HCT116 (cell line): ENCODE results near the gene RNF8. TPM values are rescaled to one million over a fixed set of nuclear protein-coding genes. Genes with fewer than 3 reads are reported as not detected.

Experiments
- ATAC-seq: fragments of 200-7000 bp; cut with Tn5 transposase; 2 replicates; pipeline ENCODE4 v1.9.1; 2020; ENCODE audit warnings: mild to moderate bottlenecking, moderate library complexity
- BruUV-seq: library from RNA; stranded (reverse); fragments of 400-500 nt; replicated peaks from 2 replicates; lab custom pipeline; 2021; lab: Mats Ljungman, UMichigan
- CTCF ChIA-PET: fragments of 300-600 bp; sonication (Branson Sonifier 250); formaldehyde crosslinking; loops from one replicate; lab custom pipeline; 2021; ENCODE audit warnings: antibody characterized with exemption; lab: Charles Lee
- POLR2A ChIA-PET: fragments of 300-600, 350-600 bp; sonication (Branson Sonifier 250); formaldehyde crosslinking; loops from one replicate; lab custom pipeline; 2021; ENCODE audit warnings: antibody characterized with exemption; lab: Charles Lee
- RAD21 ChIA-PET, 2 experiments: fragments of 300-600 bp; sonication (Branson Sonifier 250); formaldehyde crosslinking; loops; one replicate each; lab custom pipeline; 2023; ENCODE audit warnings: low total read pairs in 2 of 2; ENCODE audit not compliant: uncharacterized antibody in 2 of 2, unreplicated experiment in 2 of 2, low non-redundant PET in 1 of 2; lab: Charles Lee
- DNase-seq: peaks from one replicate; pipeline ENCODE4 v3.0.0-alpha.2; 2010; ENCODE audit warnings: low read depth, low spot score
- H2AFZ ChIP-seq: fragments of 200-600 bp; shearing (Covaris generic), sonication (generic); 2 replicates; pipeline ENCODE4 v1.6.1; 2017; ENCODE audit warnings: low read depth, mixed run types, mixed read lengths, antibody characterized with exemption, low read length; ENCODE audit not compliant: poor library complexity, severe bottlenecking
- H3K27ac ChIP-seq: 2 replicates; pipeline ENCODE4 v1.5.1; 2012; ENCODE audit warnings: low read depth, low read length
- H3K27me3 ChIP-seq: fragments of 200-600 bp; sonication (generic); 2 replicates; pipeline ENCODE4 v1.6.1; 2016; ENCODE audit warnings: mixed run types, low read length, mixed read lengths; ENCODE audit not compliant: insufficient read depth
- H3K36me3 ChIP-seq, 2 experiments: fragments of 200-500 bp in 1 of 2; fragments of 200-600 bp in 1 of 2; sonication (Bioruptor generic) in 1 of 2; sonication (generic) in 1 of 2; 2 replicates each; pipeline versions ENCODE4 v1.5.1 to v1.6.1; 2014 to 2016; ENCODE audit warnings: low read length in 2 of 2, inconsistent platforms in 1 of 2, mixed read lengths in 1 of 2, mixed run types in 1 of 2; ENCODE audit not compliant: insufficient read depth in 2 of 2, control insufficient read depth in 1 of 2
- H3K4me1 ChIP-seq, 2 experiments: fragments of 200-600 bp in 1 of 2; sonication (generic) in 1 of 2; 2 replicates each; pipeline versions ENCODE4 v1.5.1 to v1.6.1; 2012 to 2017; ENCODE audit warnings: low read length in 2 of 2, inconsistent platforms in 1 of 2, mild to moderate bottlenecking in 1 of 2, mixed read lengths in 1 of 2, mixed run types in 1 of 2, moderate library complexity in 1 of 2; ENCODE audit not compliant: insufficient read depth in 2 of 2, control insufficient read depth in 1 of 2
- H3K4me2 ChIP-seq: fragments of 200-600 bp; sonication (generic); 2 replicates; pipeline ENCODE4 v1.6.1; 2017; ENCODE audit warnings: mixed run types, low read length, mixed read lengths
- H3K4me3 ChIP-seq, 2 experiments: fragments of 200-600 bp in 1 of 2; sonication (generic) in 1 of 2; replicated peaks in 1 of 2; 2 replicates each; pipeline ENCODE4 v1.5.1; 2011 to 2016; ENCODE audit warnings: low read length in 2 of 2, control low read depth in 1 of 2, low read depth in 1 of 2, mild to moderate bottlenecking in 1 of 2, mixed read lengths in 1 of 2, mixed run types in 1 of 2
- H3K79me2 ChIP-seq: fragments of 200-600 bp; sonication (generic); 2 replicates; pipeline ENCODE4 v1.6.1; 2017; ENCODE audit warnings: mild to moderate bottlenecking, mixed run types, low read length, moderate library complexity, mixed read lengths; ENCODE audit not compliant: insufficient read depth
- H3K9ac ChIP-seq: fragments of 200-600 bp; sonication (generic); 2 replicates; pipeline ENCODE4 v1.6.1; 2016; ENCODE audit warnings: low read length, mixed read lengths
- H3K9me2 ChIP-seq: fragments of 200-600 bp; sonication (generic), shearing (Covaris generic); 2 replicates; pipeline ENCODE4 v1.6.1; 2017; ENCODE audit warnings: mixed run types, mild to moderate bottlenecking, moderate library complexity; ENCODE audit not compliant: insufficient read depth
- H3K9me3 ChIP-seq, 2 experiments: fragments of 200-500 bp in 1 of 2; fragments of 200-600 bp in 1 of 2; sonication (Bioruptor generic) in 1 of 2; sonication (generic) in 1 of 2; 2 replicates each; pipeline ENCODE4 v1.6.1; 2014 to 2017; ENCODE audit warnings: low read length in 2 of 2, mixed read lengths in 2 of 2, inconsistent platforms in 1 of 2, low read depth in 1 of 2, mild to moderate bottlenecking in 1 of 2, mixed run types in 1 of 2, moderate library complexity in 1 of 2; ENCODE audit not compliant: control insufficient read depth in 1 of 2, insufficient read depth in 1 of 2
- H4K20me1 ChIP-seq: fragments of 200-600 bp; sonication (generic), shearing (Covaris generic); 2 replicates; pipeline ENCODE4 v1.6.1; 2017; ENCODE audit warnings: mixed run types, mild to moderate bottlenecking, moderate library complexity; ENCODE audit not compliant: insufficient read depth
- CBX3 ChIP-seq: IDR thresholded peaks from 2 replicates; pipeline ENCODE4 v1.6.1; 2012; ENCODE audit warnings: low read depth
- CEBPB ChIP-seq: IDR thresholded peaks from 2 replicates; pipeline ENCODE4 v1.6.1; 2012; ENCODE audit warnings: low read depth
- CTCF ChIP-seq, 3 experiments: fragments of 200-600 bp in 1 of 3; sonication (generic) in 1 of 3; IDR thresholded peaks in 2 of 3; conservative IDR thresholded peaks in 1 of 3; 2 replicates each; pipeline ENCODE4 v1.5.1; 2012 to 2017; ENCODE audit warnings: low read depth in 2 of 3, low read length in 2 of 3, antibody characterized with exemption in 1 of 3, borderline replicate concordance in 1 of 3, control low read depth in 1 of 3, mild to moderate bottlenecking in 1 of 3, mixed read lengths in 1 of 3, mixed run types in 1 of 3, moderate library complexity in 1 of 3; ENCODE audit not compliant: insufficient read depth in 1 of 3
- ELF1 ChIP-seq: IDR thresholded peaks from 2 replicates; pipeline ENCODE4 v1.6.1; 2012; ENCODE audit warnings: low read depth, borderline replicate concordance
- EZH2phosphoT487 ChIP-seq: fragments of 200-600 bp; IDR thresholded peaks from 2 replicates; pipeline ENCODE4 v1.6.1; 2018; ENCODE audit warnings: antibody characterized with exemption, borderline replicate concordance
- JUND ChIP-seq: IDR thresholded peaks from 2 replicates; pipeline ENCODE4 v1.6.1; 2012
- MAX ChIP-seq: IDR thresholded peaks from 2 replicates; pipeline ENCODE4 v1.6.1; 2012
- POLR2A ChIP-seq: IDR thresholded peaks from 2 replicates; pipeline ENCODE4 v1.7.0; 2011; ENCODE audit warnings: borderline replicate concordance; ENCODE audit not compliant: insufficient read depth, insufficient read length; ENCODE audit errors: extremely low read depth
- RAD21 ChIP-seq: IDR thresholded peaks from 2 replicates; pipeline ENCODE4 v1.6.1; 2012; ENCODE audit warnings: low read depth, mild to moderate bottlenecking
- REST ChIP-seq: IDR thresholded peaks from 2 replicates; pipeline ENCODE4 v1.6.1; 2012; ENCODE audit warnings: low read depth
- YY1 ChIP-seq: IDR thresholded peaks from 2 replicates; pipeline ENCODE4 v1.6.1; 2011; ENCODE audit warnings: low read length, low read depth, moderate library complexity, mild to moderate bottlenecking; ENCODE audit not compliant: insufficient replicate concordance; ENCODE audit errors: extremely low read depth
- ZBTB33 ChIP-seq: IDR thresholded peaks from 2 replicates; pipeline ENCODE4 v1.6.1; 2011; ENCODE audit warnings: mild to moderate bottlenecking, low read length, moderate library complexity; ENCODE audit not compliant: insufficient replicate concordance; ENCODE audit errors: extremely low read depth
- intact Hi-C: fragments of 100-400 bp; cut with micrococcal nuclease; formaldehyde crosslinking; loops from 2 replicates; pipeline ENCODE4 v1.10.0; 2022
- total RNA-seq: library from RNA; stranded (reverse); gene quantifications from one replicate; pipeline ENCODE4 v1.2.1, GENCODE V29; 2021; ENCODE audit not compliant: unreplicated experiment

Gene RNF8
- total RNA-seq, 1 experiment from 2014 or later: 28.0 TPM

GRCh38 chr6:37409501-37409900, 55.7 kb downstream of the RNF8 start:
- H3K79me2 ChIP-seq: no peaks in the 10 kb centered on the region
- intact Hi-C loops: no loop called here
- no peaks in the 10 kb centered on the region for H4K20me1 ChIP-seq
- no TSS peak for BruUV-seq
- CTCF ChIA-PET: no interaction called here
- no peaks in the 10 kb centered on the region for H3K4me1 ChIP-seq
- H3K4me2 ChIP-seq: no peak overlapping the region
- H3K9ac ChIP-seq: no peak overlapping the region
- RAD21 ChIA-PET: no interaction called here
- H2AFZ ChIP-seq: no peak overlapping the region
- POLR2A ChIA-PET: no interaction called here
- no peaks in the 10 kb centered on the region for H3K9me2 ChIP-seq
- H3K36me3 ChIP-seq: no peaks in the 10 kb centered on the region
- H3K27me3 ChIP-seq: no peaks in the 10 kb centered on the region
- DNase-seq (no peak), ATAC-seq (no peak)
- no peak overlapping the region for H3K27ac ChIP-seq
- H3K4me3 ChIP-seq: no peak overlapping the region
- TF ChIP-seq JUND (no peak), REST (no peak), CTCF (IDR thresholded peaks at IDR 0.05 in 2 of 3, conservative IDR thresholded peaks at IDR 0.05 in 1 of 3; ENCODE audit: borderline replicate concordance in 1 of 3, insufficient read depth in 1 of 3, low read depth in 2 of 3, low read length in 2 of 3) (no peak), ZBTB33 (no peak), EZH2phosphoT487 (no peak), MAX (no peak), POLR2A (no peak), YY1 (no peak), CBX3 (no peak), ELF1 (no peak), CEBPB (no peak), RAD21 (no peak)
- no peaks in the 10 kb centered on the region for H3K9me3 ChIP-seq
